NCI-H1417 treated with DMSO at 0.1 percent for 48 hours (cell line): ENCODE measurements around the gene ARHGAP18.

Source experiments
- DNase-seq: peaks from one replicate; lab custom pipeline; 2025; lab: John Stamatoyannopoulos, UW

ARHGAP18 gene

DNA sequence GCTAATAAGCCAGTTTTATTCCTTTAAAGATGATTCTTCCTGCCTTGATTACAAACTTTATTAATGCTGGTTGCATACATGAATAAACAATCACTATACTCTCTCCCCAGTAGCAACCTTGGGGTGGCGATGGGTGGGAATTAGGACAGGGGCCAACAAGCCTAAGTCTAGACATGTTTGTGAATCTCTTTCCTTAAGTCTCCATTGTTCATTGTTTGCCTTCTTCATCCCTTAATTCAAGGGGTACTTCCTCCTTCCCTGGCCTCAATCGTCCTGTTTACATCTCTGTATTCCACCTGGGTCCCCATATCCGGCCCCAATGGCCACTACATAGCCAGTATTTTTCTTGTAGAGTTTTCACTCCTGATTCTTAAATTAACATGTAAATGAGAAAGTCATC lies 66.0 kb downstream of the ARHGAP18 start:
- no peak for DNase-seq

DNA sequence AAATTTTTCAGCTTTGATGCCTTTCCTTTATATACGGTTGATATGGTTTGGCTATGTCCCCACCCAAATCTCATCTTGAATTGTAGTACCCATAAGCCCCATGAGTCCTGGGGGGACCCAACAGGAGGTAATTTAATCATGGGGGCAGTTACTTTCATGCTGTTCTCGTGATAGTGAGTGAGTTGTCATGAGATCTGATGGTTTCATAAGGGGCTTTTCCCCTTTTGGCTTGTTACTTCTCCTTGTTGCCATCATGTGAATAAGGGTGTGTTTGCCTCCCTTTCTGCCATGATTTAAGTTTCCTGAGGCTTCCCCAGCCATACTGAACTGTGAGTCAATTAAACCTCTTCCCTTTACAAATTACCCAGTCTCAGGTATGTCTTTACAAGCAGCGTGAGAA lies 66.8 kb downstream of the ARHGAP18 start:
- DNase-seq: no peak

DNA sequence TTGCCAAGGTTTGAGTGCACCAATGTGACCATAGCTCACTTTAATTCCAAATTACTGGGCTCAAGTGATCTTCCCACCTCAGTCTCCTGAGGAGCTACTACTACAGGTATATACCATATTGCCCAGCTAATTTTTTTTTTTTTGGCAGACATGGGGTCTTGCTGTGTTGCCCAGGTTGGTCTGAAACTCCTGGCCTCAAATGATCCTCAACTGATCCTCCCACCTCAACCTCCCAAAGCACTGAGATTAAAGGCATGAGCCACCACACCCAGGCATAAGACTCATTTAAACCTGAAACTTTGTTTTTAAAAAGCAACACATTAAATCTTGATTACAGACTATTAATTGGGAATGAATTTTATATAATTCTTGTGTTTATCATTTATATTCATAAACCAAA lies 67.7 kb downstream of the ARHGAP18 start:
- no peak for DNase-seq

DNA sequence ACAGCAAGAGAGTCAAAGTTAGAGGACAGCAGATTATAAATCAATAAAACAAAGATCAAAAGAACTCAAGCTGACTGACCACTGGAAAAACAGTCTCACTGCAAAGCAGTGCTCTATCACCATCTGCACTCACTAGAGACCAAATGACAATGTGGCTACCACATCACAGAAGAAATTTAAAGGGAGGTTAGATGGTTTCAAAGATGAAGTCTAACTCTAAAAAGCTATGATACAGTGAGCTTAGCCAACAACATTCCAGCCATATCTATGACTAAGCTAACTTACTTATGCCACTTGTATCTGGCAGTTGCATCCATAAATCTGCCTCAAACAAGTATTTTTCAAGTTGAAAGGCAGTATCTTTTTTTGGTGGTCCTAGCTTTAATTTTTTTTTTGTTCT lies 68.6 kb downstream of the ARHGAP18 start:
- DNase-seq: no peak

DNA sequence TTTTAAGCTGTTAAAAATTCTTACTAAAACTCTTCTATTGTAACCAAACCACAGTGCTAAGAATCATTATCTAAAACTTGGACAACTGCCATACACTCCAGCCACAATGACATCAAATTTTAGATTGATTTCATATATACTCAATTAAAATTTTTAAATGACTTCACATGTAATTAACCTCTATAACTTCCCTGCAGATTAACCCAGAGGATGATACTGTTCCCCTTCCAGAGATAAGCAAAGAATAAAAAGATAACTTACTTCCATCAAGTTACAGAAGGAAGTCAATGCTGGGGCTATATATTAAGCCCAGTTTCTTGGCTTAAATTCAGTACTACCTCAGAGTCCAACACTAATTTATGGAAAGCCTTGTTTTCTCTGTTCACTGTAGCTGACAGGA lies 71.3 kb downstream of the ARHGAP18 start:
- no peak for DNase-seq

DNA sequence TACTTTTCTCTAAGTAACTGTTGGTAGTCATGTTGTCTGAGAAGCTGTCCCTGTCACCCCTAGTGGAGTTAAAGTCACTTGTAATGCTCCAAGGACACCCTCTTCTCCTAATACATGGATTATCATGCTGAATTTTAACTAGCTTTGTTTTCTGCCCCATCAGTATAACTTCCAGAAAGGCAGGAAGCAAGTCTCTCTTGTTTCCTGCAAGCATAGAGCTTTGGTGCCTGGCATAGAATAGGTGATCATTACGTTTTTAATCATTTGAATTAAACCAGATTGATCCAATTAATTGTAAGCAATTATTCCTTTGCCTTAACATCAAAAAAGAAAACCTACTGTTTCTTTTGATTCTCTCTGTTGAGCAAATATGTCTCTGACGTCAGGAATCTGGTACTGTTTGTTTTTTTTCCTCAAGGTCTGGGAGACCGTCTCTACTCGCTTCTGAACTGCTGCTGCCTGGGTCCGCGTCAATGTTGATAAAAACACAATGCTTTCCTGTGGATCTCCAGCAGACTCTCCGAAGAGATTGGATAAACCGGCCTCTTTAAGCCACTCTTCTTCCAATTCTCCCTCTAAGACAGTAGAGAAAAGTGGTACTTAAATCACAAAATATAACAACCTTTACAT lies 71.8 kb downstream of the ARHGAP18 start:
- DNase-seq: no peak

DNA sequence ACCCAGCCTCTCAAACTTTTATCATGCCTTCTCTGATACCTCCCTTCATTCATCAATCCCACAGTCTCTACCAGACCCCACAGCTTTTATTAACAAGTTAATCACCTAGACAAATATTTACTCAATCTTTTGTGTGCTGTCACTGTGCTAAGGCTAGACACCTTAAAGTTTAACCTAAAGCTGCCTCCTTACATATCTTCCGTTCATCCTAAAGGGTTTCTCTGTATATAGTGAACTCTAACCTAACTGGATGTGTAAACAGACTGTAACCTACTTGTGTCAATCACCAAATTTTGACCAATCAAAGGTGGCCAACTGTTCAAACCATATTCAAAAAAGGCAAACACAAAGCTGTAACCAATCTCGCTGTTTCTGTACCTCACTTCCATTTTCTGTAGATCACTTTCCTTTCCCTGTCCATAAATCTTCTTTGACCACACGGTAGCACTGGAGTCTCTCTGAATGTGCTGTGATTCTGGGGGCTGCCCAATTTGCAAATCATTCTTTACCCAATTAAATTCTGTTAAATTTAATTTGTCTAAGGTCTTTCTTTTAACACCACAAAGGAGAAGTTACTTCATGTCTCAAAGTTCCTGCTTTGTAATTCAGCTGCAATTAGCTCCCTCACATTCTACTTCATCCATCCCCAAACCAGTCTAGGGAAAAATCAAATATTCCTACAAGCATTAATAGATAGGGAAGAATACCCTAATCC lies 72.5 kb downstream of the ARHGAP18 start:
- DNase-seq: no peak

DNA sequence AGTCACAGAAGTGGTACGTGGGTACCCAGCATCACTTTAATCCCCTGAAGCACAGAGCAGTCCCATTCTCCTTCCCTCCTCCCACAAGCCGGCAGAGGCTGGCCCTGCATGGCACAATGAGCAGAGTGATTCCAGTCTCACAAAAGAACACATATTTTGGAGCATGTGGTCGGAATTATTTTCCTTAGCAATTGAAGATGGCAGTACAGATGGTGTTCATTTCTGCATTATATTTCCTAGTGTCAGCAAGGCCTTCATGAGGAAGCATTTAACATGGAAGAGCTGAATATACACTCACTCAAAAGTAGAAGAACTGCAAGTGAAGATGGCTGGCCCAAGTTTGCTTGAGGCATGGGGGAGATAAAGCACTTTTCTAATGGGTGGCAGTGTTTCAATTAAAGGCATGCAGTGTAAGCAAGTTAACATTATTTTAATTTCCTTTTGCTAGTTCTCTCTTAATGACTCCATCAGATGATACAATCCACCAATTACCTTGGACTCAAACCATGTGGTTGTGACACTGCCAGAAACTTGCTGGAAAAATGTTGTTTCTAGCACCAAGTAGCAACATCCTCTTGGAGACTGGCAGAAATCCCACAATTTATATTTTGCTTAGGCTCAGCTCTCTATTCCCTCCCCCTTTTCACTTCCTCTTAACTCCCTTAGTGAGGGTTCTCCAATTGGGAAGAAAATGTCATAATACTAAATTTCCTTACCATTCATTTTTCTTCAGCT lies 74.4 kb downstream of the ARHGAP18 start:
- DNase-seq: no peak

DNA sequence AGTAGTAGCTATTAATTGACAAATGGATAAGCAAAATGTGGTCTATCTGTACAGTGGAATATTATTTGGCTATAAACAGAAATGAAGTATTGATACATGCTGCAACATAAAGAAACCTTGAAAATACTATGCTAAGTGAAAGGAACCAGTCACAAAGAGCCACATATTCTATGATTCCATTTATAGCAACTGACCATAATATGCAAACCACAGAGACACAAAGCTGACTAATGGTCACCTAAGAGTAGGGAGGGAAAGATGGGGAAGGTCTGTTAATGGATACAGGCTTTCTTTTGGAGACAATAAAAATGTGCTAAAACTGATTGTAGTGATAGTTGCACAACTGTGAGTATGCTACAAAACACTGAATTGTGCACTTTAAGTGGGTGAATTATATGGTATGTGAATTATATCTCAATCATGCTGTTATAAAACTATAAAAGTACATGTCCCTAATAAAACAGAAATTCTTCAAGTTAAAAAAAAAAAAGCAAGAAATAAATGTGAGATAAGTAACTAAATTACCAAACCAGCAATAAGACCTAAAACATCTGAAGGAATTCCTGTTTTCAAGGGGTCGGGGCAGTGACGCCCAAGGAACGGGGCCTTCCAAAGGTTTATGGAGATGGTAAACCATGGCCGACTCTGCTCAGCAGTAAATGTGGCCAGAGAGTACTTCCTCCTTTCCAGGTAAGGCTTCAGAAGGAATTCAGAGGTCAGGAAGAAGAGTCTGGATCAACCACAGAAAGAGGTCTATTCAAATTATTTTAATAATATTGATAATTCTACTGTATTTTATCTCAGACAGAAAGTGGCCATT lies 75.4 kb downstream of the ARHGAP18 start:
- no peak for DNase-seq

DNA sequence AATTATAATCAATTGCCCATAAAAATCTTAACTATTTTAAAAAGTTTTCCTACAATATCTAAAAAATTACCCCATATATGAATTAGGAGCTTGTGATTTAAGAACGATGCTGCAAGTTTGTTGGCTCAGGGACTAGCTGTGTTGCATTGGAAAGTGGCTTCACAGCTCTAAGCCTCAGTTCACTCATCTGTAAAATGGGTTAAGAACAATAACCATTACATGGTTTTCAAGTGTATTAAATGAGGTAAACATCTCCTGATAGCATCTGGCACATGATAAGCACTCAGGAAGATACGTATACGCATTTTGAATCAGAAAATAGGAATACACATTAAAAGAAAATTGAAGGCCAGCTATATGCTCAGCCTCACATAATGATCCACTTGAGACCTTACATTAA lies 76.4 kb downstream of the ARHGAP18 start:
- no peak for DNase-seq

DNA sequence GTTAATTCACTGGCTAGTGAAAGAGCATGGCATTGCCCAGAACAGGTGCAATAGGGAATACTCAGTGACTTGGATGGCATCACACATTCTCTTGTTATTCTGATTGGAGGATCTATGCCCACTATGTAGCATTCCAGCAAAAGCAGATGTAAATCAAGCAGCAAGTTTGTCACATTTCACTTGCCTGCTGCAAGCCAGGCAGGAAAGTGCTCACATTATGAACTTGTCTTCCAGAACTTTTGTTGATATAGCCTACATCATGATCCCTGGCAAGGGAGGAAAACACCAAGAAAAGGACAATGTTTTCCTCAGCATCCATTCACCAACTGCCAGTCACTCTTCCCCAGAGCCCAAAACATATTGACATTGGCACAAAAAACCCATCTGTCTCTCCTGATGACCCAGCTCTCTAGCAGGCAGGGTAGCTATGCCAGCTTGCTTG lies 77.8 kb downstream of the ARHGAP18 start:
- no peak for DNase-seq

DNA sequence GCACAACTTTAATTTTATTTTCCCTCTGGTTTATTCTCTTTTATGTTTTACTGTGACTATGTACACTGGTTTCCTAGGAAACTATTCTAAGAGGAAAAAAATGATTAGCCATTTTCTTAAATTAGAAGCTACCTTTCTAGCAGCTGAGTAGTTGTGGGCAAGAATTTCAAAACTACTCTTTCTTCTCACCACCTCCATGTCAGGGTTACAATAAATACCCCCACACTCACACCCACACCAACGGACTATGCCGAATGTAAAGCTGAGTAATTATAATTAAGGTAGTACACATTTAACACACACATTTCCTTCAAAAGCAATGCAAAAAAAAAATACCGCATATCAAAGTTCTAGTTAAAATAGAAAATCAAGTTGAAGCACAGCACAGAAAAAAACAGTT lies 78.9 kb downstream of the ARHGAP18 start:
- DNase-seq: no peak

DNA sequence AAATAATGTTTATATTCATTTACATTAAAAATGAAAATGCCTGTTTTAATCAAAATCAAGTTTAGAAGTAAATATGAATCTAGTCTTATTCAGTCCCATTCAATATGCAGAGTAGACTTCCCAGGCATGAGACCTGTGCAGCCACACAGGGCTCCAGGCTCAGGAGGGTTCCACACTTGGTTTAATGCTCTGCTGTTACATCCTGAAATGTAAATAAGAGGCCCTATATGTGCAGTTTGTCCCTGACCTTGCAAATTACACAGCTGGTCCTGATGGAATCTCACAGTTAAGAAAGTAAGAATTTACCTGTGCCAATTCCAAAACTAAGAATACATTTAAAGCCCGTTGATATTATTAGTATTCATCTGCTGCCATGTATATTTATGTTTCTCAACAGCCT lies 79.4 kb downstream of the ARHGAP18 start:
- DNase-seq: no peak

DNA sequence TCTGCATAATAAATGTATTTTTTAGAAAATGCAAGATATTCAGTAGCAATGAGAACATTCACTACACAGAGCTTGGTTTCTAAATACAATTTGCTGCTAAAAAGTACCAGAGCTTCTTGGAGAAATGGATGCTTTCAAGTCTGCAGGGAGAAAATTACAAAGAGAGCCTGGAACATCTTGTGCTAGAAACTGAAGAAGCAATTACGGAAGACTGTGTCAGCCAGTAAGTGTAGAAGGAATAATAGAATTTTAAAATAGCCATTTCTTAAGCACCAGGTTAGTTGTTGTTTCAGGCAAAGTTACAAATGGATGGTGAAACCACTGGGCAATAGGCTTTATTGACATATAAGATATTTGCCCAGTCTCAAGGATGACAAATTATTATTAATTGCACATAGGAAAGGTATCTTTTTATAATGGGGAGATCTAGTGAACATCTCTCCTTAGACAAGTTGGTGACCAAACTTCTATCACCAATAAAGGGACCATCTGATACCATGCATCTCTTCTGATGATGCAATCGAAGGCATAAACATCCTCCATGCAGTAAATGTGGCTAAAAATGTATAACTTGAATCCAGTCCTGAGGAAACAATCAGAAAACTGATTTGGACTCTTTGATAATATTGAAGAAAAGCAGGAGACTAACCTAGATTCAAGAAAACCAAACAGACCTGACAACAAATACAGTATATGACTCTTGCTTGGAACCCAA lies 81.7 kb downstream of the ARHGAP18 start:
- DNase-seq: no peak

DNA sequence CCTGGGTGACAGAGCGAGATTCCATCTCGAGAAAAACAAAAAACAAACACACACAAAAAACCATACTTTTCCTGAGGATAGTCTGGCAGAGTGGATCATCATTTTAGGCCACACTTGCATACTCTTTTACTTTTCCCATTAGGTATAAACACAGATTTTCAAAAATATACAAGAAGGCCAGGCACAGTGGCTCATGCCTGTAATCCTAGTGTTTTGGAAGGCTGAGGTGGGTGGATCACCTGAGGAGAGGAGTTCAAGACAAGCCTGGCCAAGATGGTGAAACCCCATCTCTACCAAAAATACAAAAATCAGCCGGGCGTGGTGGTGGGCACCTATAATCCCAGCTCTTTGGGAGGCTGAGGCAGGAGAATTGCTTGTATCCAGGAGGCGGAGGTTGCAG lies 85.5 kb downstream of the ARHGAP18 start:
- no peak for DNase-seq

DNA sequence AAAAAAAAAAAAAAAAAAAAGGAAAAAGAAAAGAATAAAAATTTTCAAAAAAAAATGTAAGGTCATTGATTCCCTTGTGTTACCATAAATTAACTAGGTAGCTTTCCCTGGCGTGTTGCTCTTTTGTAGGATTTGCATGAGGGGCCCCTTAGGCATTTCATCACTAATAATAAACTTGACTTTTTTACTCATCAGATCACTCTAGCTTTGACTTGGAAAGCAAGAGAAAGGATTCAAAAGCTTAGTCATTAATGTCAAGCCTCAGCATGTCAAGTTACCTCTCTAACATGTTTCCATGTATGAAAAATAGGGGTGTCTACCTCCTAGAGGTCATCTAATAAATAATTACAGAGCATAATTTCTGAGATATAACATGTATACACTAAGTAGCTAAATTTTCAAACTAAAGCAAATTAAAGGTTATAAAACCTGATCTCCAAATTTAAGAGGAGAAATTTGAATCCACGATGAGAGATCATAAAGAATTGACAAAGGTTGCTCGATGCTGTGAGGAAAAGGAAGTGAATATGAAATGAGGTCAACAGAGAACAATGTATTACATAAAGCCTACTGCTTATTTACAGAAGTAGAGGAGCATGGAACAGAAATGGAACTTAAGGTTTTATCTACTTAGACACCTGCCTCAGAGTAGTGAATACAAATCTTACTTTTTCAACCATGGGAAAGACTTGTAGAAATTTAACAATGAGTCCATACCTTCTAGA lies 86.8 kb downstream of the ARHGAP18 start:
- DNase-seq: no peak

DNA sequence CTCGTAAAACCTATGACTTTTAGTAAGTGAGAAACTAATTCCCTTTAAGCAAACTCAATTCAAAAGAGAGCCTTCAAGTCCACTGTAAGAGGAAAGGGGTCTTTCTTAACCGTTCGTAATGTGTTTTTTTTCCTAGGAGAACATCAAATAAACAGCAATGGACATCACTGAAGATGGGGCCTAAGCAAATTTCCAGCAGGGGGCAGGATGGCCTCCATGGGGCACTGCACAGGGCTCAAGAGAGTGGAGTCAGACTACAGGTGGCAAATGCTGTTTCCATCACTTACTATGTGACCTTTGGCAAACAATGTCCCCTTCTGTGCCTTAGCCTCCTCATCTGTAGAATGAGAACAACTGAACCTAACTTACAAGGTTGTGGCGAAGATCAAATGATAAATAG lies 88.7 kb downstream of the ARHGAP18 start:
- no peak for DNase-seq

DNA sequence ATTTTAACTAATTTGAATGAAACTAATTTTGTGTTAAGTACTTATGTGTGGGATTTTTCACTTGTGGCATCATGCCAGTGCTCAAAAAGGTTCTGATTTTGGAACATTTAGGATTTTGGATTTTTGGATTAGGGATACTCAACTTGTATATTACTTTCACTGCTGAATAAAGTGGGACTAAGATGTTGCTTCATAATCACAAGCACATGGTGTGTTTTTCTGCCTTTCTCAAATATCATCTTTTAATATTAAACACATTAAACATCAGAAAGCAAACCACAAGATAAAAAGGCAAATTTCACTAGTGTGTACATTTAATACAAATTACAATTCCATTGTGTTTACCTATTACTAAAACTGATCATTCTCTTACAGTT lies 89.8 kb downstream of the ARHGAP18 start:
- DNase-seq: no peak

DNA sequence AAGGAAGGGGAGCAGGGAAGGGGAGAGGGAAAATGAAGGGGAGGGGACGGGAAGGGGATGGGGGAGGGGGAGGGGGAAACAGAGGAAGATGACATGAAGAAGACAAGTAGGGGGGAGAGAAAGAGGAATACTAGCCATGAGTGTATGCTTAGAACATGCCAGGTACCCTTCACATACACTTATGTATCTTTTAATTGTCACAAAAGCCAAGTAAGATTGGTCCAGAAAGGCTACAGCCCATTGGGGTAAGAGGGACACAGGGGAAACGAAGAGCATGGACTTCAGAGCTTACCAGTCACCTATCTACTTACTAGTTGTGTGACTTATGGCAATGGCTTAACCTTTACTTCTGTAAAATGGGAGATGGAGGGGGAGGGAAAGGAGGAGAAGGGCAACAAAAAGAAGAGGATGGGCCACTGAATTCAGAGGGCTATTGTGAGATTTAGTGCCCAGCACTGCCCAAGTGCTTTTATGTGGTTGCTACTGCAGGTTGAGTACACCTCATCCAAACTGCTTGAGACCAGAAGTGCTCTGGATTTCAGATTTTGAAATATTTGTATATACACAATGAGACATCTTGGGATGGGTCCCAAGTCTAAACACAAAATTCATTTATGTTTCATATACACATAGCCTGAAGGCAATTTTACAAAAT lies 90.3 kb downstream of the ARHGAP18 start:
- no peak for DNase-seq

DNA sequence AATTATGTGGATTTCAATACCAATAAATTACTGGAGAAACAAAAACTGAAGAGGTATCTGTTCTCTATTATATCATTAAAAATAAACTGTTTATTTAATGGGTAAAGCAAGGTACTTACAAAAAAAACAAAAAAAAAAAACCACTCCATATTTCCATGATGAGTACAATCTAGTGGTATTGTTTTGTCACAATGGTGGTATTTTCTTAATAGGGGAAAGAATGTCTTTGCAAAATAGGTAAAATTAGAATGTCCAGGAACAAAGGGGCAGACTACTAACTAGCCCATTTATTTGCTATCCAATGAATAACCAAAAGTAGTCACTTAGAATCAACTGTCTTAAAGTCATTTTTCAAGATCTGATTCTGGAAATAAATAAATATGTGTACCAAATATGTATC lies 92.0 kb downstream of the ARHGAP18 start:
- DNase-seq: no peak

DNA sequence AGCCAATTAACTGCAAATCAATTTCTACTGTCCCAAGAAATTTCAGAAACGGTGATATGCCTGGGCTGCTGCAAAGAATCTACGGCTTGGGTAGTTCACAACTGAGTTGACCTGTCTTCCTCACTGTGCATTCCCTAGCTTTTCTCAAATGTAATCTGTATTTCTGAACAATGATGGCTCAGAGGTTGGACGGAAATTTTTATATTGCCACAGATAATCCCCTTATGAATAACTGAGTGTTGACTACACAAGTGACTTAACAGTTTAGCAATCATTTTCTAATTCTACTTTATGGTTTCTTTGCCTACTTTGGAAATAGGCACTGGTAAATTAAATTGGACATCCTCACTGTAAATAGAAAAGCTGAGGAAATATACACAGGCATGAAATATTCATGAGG lies 94.5 kb downstream of the ARHGAP18 start:
- DNase-seq: no peak
